Neural crest cell (in vitro differentiated cells): ENCODE data around the gene GANC. TPM values are rescaled to one million over a fixed set of nuclear protein-coding genes. Genes with fewer than 3 reads are reported as not detected.
"Not testable (repeated sequence)": the region's sequence is repeated elsewhere in the genome, so short reads cannot be mapped to it uniquely, and the experiment has no call there.

Source experiments
- DNase-seq: peaks from one replicate; pipeline ENCODE4 v3.0.0; 2021; ENCODE audit warnings: low read depth, mixed read lengths, low spot score
- H3K27ac Mint-ChIP-seq: one replicate; pipeline ENCODE4 v1.8.0; 2021; ENCODE audit warnings: mild to moderate bottlenecking, mixed read lengths; ENCODE audit not compliant: unreplicated experiment
- H3K27me3 Mint-ChIP-seq: 2 replicates; pipeline ENCODE4 v1.8.0; 2021; ENCODE audit warnings: low read depth, mild to moderate bottlenecking, mixed read lengths
- H3K36me3 Mint-ChIP-seq: 2 replicates; pipeline ENCODE4 v1.8.0; 2021; ENCODE audit warnings: low read depth, mild to moderate bottlenecking, mixed read lengths
- H3K4me1 Mint-ChIP-seq: 2 replicates; pipeline ENCODE4 v1.8.0; 2021; ENCODE audit warnings: mixed read lengths
- H3K4me3 Mint-ChIP-seq: one replicate; pipeline ENCODE4 v1.8.0; 2021; ENCODE audit warnings: mild to moderate bottlenecking, mixed read lengths
- H3K9me3 Mint-ChIP-seq: 2 replicates; pipeline ENCODE4 v1.8.0; 2021; ENCODE audit warnings: mixed read lengths
- total RNA-seq: library from RNA; stranded (reverse); gene quantifications from 2 replicates; pipeline ENCODE4 v1.2.1, GENCODE V29; 2021
- TF ChIP-seq, protein P1 (sequence below): fragments of 200-600 bp; sonication (generic); conservative IDR thresholded peaks from 2 replicates; pipeline ENCODE4 v1.5.0; 2021; ENCODE audit warnings: antibody characterized with exemption, mild to moderate bottlenecking

GANC gene
- total RNA-seq, 1 donor from 2014 or later = 15.2 TPM

DNA sequence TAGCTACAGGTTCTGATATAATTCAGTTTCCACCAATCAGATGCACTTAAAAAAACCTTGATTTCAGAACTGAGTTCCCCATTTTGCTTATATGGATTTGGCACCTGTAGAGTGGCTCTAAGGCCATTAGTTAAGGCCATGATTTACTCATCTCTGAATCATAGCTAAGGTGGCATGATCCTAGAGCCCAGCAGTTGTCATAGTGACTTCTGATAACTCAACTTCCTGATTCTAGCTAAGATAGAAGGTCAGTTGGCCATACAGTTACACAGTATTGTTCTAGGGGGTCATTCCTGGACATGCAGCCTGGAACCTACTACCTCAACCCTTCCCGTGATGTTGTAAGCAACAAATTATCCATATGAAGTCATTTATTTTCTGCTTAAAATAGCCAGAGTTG is 16.2 kb downstream of the GANC start:
- no peak overlapping the region for H3K27ac Mint-ChIP-seq
- TF ChIP-seq, protein P1, sequence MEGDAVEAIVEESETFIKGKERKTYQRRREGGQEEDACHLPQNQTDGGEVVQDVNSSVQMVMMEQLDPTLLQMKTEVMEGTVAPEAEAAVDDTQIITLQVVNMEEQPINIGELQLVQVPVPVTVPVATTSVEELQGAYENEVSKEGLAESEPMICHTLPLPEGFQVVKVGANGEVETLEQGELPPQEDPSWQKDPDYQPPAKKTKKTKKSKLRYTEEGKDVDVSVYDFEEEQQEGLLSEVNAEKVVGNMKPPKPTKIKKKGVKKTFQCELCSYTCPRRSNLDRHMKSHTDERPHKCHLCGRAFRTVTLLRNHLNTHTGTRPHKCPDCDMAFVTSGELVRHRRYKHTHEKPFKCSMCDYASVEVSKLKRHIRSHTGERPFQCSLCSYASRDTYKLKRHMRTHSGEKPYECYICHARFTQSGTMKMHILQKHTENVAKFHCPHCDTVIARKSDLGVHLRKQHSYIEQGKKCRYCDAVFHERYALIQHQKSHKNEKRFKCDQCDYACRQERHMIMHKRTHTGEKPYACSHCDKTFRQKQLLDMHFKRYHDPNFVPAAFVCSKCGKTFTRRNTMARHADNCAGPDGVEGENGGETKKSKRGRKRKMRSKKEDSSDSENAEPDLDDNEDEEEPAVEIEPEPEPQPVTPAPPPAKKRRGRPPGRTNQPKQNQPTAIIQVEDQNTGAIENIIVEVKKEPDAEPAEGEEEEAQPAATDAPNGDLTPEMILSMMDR = no peak
- H3K9me3 Mint-ChIP-seq = no peaks in the 10 kb centered on the region
- H3K4me3 Mint-ChIP-seq = no peak overlapping the region
- no peaks in the 10 kb centered on the region for H3K4me1 Mint-ChIP-seq
- no peaks in the 10 kb centered on the region for H3K27me3 Mint-ChIP-seq
- H3K36me3 Mint-ChIP-seq = no peaks in the 10 kb centered on the region
- no peak for DNase-seq

DNA sequence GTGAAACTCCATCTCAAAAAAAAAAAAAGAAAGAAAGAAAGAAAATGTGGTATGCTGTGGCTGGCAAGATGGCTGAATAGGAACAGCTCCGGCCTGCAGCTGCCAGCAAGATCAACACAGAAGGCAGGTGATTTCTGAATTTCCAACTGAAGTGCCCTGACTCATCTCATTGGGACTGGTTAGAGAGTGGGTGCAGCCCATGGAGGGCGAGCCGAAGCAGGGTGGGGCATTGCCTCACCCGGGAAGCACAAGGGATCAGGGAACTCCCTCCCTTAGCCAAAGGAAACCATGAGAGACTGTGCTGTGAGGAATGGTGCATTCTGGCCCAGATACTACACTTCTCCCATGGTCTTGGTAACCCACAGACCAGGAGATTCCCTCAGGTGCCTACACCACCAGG is 28.0 kb downstream of the GANC start:
- not testable (repeated sequence) for DNase-seq, H3K27me3 Mint-ChIP-seq, H3K4me3 Mint-ChIP-seq, H3K4me1 Mint-ChIP-seq
- peaks cover 19% of the 10 kb centered on the region for H3K9me3 Mint-ChIP-seq
- peaks cover 36% of the 10 kb centered on the region for H3K36me3 Mint-ChIP-seq
- peak overlapping the region; percentile 62 for H3K27ac Mint-ChIP-seq

DNA sequence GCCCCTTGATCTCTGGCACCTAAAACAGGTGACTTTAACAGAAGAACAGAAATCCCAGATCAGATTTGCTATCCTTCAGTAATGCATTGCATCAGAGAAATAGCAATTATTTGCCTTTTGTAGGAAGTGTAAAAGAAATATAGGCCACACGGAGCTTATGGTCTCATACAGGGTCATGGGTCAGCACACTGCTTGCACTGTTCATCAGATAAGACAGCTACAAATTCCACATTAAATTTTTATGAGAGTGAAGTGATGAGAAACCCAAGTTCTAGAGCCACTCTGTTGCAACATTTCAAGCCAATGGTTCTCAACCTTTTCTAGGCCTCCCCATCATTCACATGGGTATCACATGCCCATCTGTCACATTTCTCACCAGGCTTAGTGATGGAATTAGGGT is 33.7 kb downstream of the GANC start:
- Mint-ChIP-seq H3K27me3 (no peaks in the 10 kb centered on the region), H3K9me3 (peaks cover 16% of the 10 kb centered on the region), H3K27ac (no peak overlapping the region), H3K4me3 (no peak overlapping the region), H3K4me1 (no peaks in the 10 kb centered on the region), H3K36me3 (peaks cover 19% of the 10 kb centered on the region)
- DNase-seq = no peak
- TF ChIP-seq, protein P1 = no peak

DNA sequence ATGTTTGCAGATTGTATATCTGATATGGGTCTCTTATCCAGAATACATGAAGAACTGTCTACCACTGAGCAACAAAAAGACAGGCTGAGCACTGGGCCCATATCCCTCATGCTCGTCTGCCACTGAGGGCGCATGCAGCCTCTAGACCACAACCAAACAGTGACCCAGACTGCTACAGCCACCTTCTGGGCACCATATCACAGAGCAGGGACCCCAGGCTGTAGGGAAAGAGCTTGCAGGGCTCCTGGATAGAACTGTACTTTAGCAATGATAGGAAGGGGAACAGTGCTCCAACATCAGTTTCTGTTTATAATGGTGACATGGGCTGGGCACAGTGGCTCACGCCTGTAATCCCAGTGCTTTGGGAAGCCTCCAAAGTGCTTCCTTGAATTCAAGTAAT is 40.5 kb downstream of the GANC start:
- no peaks in the 10 kb centered on the region for H3K9me3 Mint-ChIP-seq
- no peaks in the 10 kb centered on the region for H3K4me1 Mint-ChIP-seq
- no peak overlapping the region for H3K27ac Mint-ChIP-seq
- H3K27me3 Mint-ChIP-seq = no peaks in the 10 kb centered on the region
- no peak overlapping the region for H3K4me3 Mint-ChIP-seq
- TF ChIP-seq, protein P1 = no peak
- H3K36me3 Mint-ChIP-seq = no peaks in the 10 kb centered on the region
- DNase-seq = no peak

DNA sequence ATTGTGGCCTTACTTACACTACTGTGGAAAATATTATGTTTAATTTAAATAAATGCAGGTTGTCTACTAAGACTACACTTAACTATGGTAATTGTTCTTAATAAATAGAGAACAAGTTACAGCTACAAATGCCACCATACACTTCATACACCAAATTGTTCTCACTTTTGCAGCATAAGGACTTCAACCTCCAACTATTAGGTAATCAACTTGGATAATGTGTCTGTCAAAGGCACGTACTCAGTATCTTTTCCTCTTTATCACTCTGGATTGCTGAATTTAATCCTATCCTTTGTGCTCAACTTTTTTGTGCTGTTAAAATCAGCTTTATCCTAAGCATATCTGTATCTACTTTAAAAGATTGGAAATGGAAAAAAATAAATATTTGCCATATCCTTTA is 41.8 kb downstream of the GANC start:
- Mint-ChIP-seq H3K36me3 (no peaks in the 10 kb centered on the region), H3K27ac (no peak overlapping the region), H3K4me1 (no peaks in the 10 kb centered on the region), H3K9me3 (no peaks in the 10 kb centered on the region), H3K4me3 (no peak overlapping the region), H3K27me3 (no peaks in the 10 kb centered on the region)
- TF ChIP-seq, protein P1 = no peak
- DNase-seq = no peak

DNA sequence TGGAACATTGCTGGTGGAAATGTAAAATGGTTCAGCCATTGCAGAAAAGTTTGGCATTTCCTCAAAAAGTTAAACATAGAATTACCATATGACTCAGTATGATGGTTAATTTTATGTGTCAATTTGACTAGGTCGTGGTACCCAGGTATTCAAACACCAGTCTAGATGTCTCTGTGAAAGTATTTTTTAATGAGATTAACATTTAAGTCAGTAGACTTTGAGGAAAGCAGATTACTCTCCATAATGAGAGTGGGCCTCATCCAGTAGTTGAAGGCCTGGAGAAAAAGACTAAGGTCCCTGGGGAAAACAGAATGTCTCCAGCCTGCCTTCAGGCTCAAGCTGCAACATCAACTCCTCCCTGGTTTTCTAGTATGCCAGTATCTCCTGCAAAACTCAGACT is 42.5 kb downstream of the GANC start:
- Mint-ChIP-seq H3K4me1 (no peaks in the 10 kb centered on the region), H3K36me3 (no peaks in the 10 kb centered on the region), H3K4me3 (no peak overlapping the region), H3K27me3 (no peaks in the 10 kb centered on the region), H3K27ac (peak overlapping the region; percentile 9), H3K9me3 (no peaks in the 10 kb centered on the region)
- DNase-seq = no peak
- TF ChIP-seq, protein P1 = no peak

DNA sequence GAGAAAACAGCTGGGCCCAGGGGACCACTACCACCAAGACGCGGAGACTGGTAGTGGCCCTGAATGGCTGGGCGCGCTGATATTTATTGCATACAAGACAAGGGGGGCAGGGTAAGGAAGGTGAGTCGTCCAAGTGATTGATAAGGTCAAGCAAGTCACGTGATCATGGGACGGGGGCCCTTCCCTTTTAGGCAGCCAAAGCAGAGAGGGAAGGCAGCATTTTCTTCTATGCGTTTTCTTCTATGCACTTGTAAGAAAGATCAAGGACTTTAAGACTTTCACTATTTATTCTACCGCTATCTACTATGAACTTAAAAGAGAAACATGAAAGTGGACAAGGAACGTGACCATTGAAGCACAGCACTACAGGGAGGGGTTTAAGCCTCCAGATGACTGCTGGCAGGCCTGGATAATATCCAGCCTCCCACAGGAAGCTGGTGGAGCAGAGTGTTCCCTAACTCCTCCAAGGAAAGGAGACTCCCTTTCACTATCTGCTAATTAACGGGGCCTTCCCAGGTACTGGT is 43.3 kb downstream of the GANC start:
- H3K4me1 Mint-ChIP-seq, H3K27ac Mint-ChIP-seq, DNase-seq: not testable (repeated sequence)

More for the DNA sequence above, 43.3 kb downstream of the GANC start:
- H3K36me3 Mint-ChIP-seq, H3K27me3 Mint-ChIP-seq, H3K9me3 Mint-ChIP-seq, H3K4me3 Mint-ChIP-seq: not testable (repeated sequence)
